ENCODE results near the gene OR5T3. TPM values are rescaled to one million over a fixed set of nuclear protein-coding genes. Genes with fewer than 3 reads are reported as not detected.

The OR5T3 gene
- not detected in 2 replicates for total RNA-seq

GRCh38 chr11:56251954-56252353 lies at the start of gene OR5T3:
OR5T3 (plus strand) TSS chr11:56252254; CDS start chr11:56252254, 0 bp downstream.

GRCh38 chr11:56234155-56234554 lies 17.9 kb upstream of the OR5T3 start, which contains the start of gene OR5T2:
OR5T2 (minus strand) TSS chr11:56234255; CDS start chr11:56233062, 1,193 bp downstream.

GRCh38 chr11:56273854-56274253 lies 21.8 kb downstream of the OR5T3 start, which contains the start of gene OR5T1:
OR5T1 (plus strand) TSS chr11:56274154; CDS start chr11:56275639, 1,485 bp downstream.

GRCh38 chr11:56292154-56292553 lies 40.1 kb downstream of the OR5T3 start, which contains the start of gene OR8H1:
OR8H1 (minus strand) TSS chr11:56292254; CDS start chr11:56291062, 1,192 bp downstream.

Other genes starting within 250 kb of the OR5T3 start
- not detected in 2 replicates for gene OR5AS1, start 224.6 kb upstream of the OR5T3 start, total RNA-seq
- gene OR8I2, start 158.9 kb upstream of the OR5T3 start, total RNA-seq = not detected in 2 replicates
- gene OR8H2, start 148.6 kb upstream of the OR5T3 start, total RNA-seq = not detected in 2 replicates
- gene OR8H3, start 129.9 kb upstream of the OR5T3 start, total RNA-seq = not detected in 2 replicates
- gene OR8J3, start 112.1 kb upstream of the OR5T3 start, total RNA-seq = not detected in 2 replicates
- not detected in 2 replicates for gene OR8K5, start 91.9 kb upstream of the OR5T3 start, total RNA-seq
- not detected in 2 replicates for gene OR5J2, start 75.6 kb upstream of the OR5T3 start, total RNA-seq
- gene OR5T2, start 18.0 kb upstream of the OR5T3 start, total RNA-seq = not detected in 2 replicates
- gene OR5T1, start 21.9 kb downstream of the OR5T3 start, total RNA-seq = not detected in 2 replicates
- gene OR8H1, start 40.0 kb downstream of the OR5T3 start, total RNA-seq = not detected in 2 replicates
- not detected in 2 replicates for gene OR8K3, start 62.9 kb downstream of the OR5T3 start, total RNA-seq
- gene OR8K1, start 93.8 kb downstream of the OR5T3 start, total RNA-seq = not detected in 2 replicates
- not detected in 2 replicates for gene OR8J1, start 102.0 kb downstream of the OR5T3 start, total RNA-seq
- not detected in 2 replicates for gene OR8U1, start 123.4 kb downstream of the OR5T3 start, total RNA-seq
- not detected in 2 replicates for gene OR5AL1, start 160.4 kb downstream of the OR5T3 start, total RNA-seq
- gene OR5M3, start 221.1 kb downstream of the OR5T3 start, total RNA-seq = not detected in 2 replicates
- gene OR5M8, start 239.1 kb downstream of the OR5T3 start, total RNA-seq = not detected in 2 replicates

All from smooth muscle cell of the umbilical artery (primary cell).